Heart left ventricle (tissue), 16 donors: Measurements from ENCODE around the gene PEX10. TPM values are rescaled to one million over a fixed set of nuclear protein-coding genes. Genes with fewer than 3 reads are reported as not detected.

Experiments used
- ATAC-seq, 4 donors: fragments of 200-7000 bp; cut with Tn5 transposase; one replicate each; pipeline ENCODE4 v1.9.1; 2020 to 2022; ENCODE audit warnings: moderate library complexity in 4 of 4, mild to moderate bottlenecking in 3 of 4, moderate number of reproducible peaks in 1 of 4
- DNase-seq, 5 donors: peaks; one replicate each; pipeline ENCODE4 v3.0.0-alpha.2; 2020
- H3K27ac ChIP-seq, 12 donors: fragments of 200-600 bp; sonication (generic) in 4 of 12; one replicate each; pipeline versions ENCODE4 v1.5.0 to v1.8.0; 2016 to 2022; ENCODE audit warnings: mild to moderate bottlenecking in 2 of 12
- H3K27me3 ChIP-seq, 9 donors: fragments of 200-600 bp; sonication (generic) in 2 of 9; one replicate each; pipeline versions ENCODE4 v1.5.1 to v1.8.0; 2016 to 2022; ENCODE audit warnings: mild to moderate bottlenecking in 3 of 9
- H3K36me3 ChIP-seq, 9 donors: fragments of 200-600 bp; sonication (generic) in 2 of 9; one replicate each; pipeline versions ENCODE4 v1.5.0 to v1.8.0; 2018 to 2022; ENCODE audit warnings: mild to moderate bottlenecking in 2 of 9
- H3K4me1 ChIP-seq, 12 donors: fragments of 200-600 bp; sonication (generic) in 4 of 12; one replicate each; pipeline versions ENCODE4 v1.5.0 to v1.8.0; 2016 to 2022; ENCODE audit warnings: mild to moderate bottlenecking in 3 of 12
- H3K4me3 ChIP-seq, 12 donors: fragments of 200-600 bp; sonication (generic) in 4 of 12; one replicate each; pipeline versions ENCODE4 v1.5.0 to v1.8.0; 2017 to 2022; ENCODE audit warnings: mild to moderate bottlenecking in 9 of 12, moderate library complexity in 4 of 12
- H3K9me3 ChIP-seq, 12 donors: fragments of 200-600 bp; sonication (generic) in 4 of 12; one replicate each; pipeline versions ENCODE4 v1.5.0 to v1.8.0; 2016 to 2022; ENCODE audit warnings: mild to moderate bottlenecking in 1 of 12
- CTCF ChIP-seq, 12 donors: fragments of 200-600 bp; sonication (generic) in 4 of 12; IDR thresholded peaks; one replicate each; pipeline versions ENCODE4 v1.5.0 to v1.8.0; 2018 to 2022; ENCODE audit warnings: antibody characterized with exemption in 12 of 12, mild to moderate bottlenecking in 5 of 12
- POLR2A ChIP-seq, 2 donors: fragments of 450-650 bp; IDR thresholded peaks; one replicate each; pipeline ENCODE4 v1.6.1; 2017; ENCODE audit warnings: antibody characterized with exemption in 2 of 2, mild to moderate bottlenecking in 2 of 2, moderate library complexity in 2 of 2
- WGBS, 4 donors: extraction: QIAGEN DNeasy Blood & Tissue Kit in 2 of 4; methylation state at CpG; one replicate each; pipeline versions ENCODE4 v1.1.5 to v1.1.7; 2013 to 2018; 5-methylcytosine and 5-hydroxymethylcytosine counted together
- intact Hi-C, 10 donors: fragments of 100-400 bp; cut with DNase I; formaldehyde crosslinking; loops; one replicate each; pipeline versions ENCODE4 v1.11.1 to v1.14.2; 2022
- polyA plus RNA-seq, 2 donors: library from polyadenylated mRNA; stranded (reverse); fragments of 200-250 nt; gene quantifications; one replicate each; pipeline ENCODE4 v1.2.3, GENCODE V29; 2013
- total RNA-seq, 9 donors: library from RNA; depleted of rRNA in 2 of 9; stranded (reverse); fragments of >200 nt in 2 of 9; fragmentation: NEBNext Ultra II Directional in 3 of 9; extraction: Animal tissue kit (Norgen Biotek cat#: 25700) in 3 of 9; gene quantifications; one replicate each; pipeline versions ENCODE4 v1.1.0 to v1.2.4, GENCODE V29; 2016 to 2023
- donor health status: ischemic (EF 13 %, LVEDD 7.1; RV severe dilation, severe dysfunction).
- donor health status: healthy with polysubstance abuse.
- donor health status: DM: no; HTN: yes; CAD: no.
- donor health status: DM: no; HTN: no; CAD: no.
- donor health status: ischemic (EF 25% LVEDD 6.9; RV normal size, moderate dysfunction).
- donor health status: ischemic (EF 25% LVEDD 5.7; RV mildly dilated, moderate dysfunction).
- donor health status: healthy.
- donor health status: DM: yes; HTN: yes; CAD: no.
- donor health status: ischemic (EF 35%, LVEDD 5.7; RV mildly dilated, moderate dysfunction).
- donor health status: nonischemic (EF 11% LVEDD 7.7; RV severe dilation, severe dysfunction).
- donor health status: DM: yes; HTN: yes; CAD: no.
- donor health status: PGD.
- donor health status: ischemic (EF 29% LVEDD 5.4; RV normal size, mild dysfunction).
- donor health status: nonischemic (EF 23%, LVEDD 6.1; RV moderate dilation, normal function).

Gene PEX10
- total and polyA plus RNA-seq, 11 donors: 14.7 to 26.5 (median 18.6) TPM

- intact Hi-C loops: no loop called here
- no peak for TF ChIP-seq POLR2A (IDR thresholded peaks at IDR 0.05)
- TF ChIP-seq CTCF (IDR thresholded peaks at IDR 0.05): no peak
- no peak for ATAC-seq
These were observed 32.9 kb upstream of the PEX10 start for GRCh38 chr1:2445162-2445822.

GRCh38 chr1:2444138-2444591, 31.8 kb upstream of the PEX10 start:
- Histone ChIP-seq H3K9me3 (no peaks in the 10 kb centered on the region), H3K36me3 (no peaks in the 10 kb centered on the region), H3K27me3 (peaks cover 34 to 73% (median 43%) of the 10 kb centered on the region in 9 donors), H3K27ac (no peak overlapping the region), H3K4me1 (peaks cover 0 to 10% (median 0%) of the 10 kb centered on the region in 12 donors), H3K4me3 (no peak overlapping the region)
- no peak for TF ChIP-seq CTCF (IDR thresholded peaks at IDR 0.05)
- TF ChIP-seq POLR2A (IDR thresholded peaks at IDR 0.05): no peak
- no peak for DNase-seq
- WGBS, 4 donors: 33 to 69% (median 40%) methylated on average over 8 to 27 of the region's 27 CpGs
- no peak for ATAC-seq
- intact Hi-C loops: no loop called here

More at GRCh38 chr1:2445162-2445822, 32.9 kb upstream of the PEX10 start:
- DNase-seq: no peak
- peaks cover 0 to 10% (median 0%) of the 10 kb centered on the region in 12 donors for H3K4me1 ChIP-seq
- H3K27me3 ChIP-seq: peaks cover 34 to 77% (median 43%) of the 10 kb centered on the region in 9 donors
- no peaks in the 10 kb centered on the region for H3K9me3 ChIP-seq
- no peak overlapping the region for H3K4me3 ChIP-seq
- no peaks in the 10 kb centered on the region for H3K36me3 ChIP-seq
- no peak overlapping the region for H3K27ac ChIP-seq
- 63 to 69% (median 67%) methylated on average over 13 to 16 of the region's 16 CpGs for WGBS, 4 donors

GRCh38 chr1:2443277-2444137, 31.1 kb upstream of the PEX10 start:
- Histone ChIP-seq H3K9me3 (no peaks in the 10 kb centered on the region), H3K4me3 (no peak overlapping the region), H3K4me1 (peaks cover 0 to 10% (median 0%) of the 10 kb centered on the region in 12 donors), H3K27ac (no peak overlapping the region), H3K27me3 (peaks cover 34 to 71% (median 43%) of the 10 kb centered on the region in 9 donors), H3K36me3 (no peaks in the 10 kb centered on the region)
- WGBS, 4 donors: 1 to 3% (median 2%) methylated on average over 34 to 107 of the region's 107 CpGs
- no peak for ATAC-seq
- DNase-seq: no peak
- intact Hi-C loops: no loop called here
- TF ChIP-seq POLR2A (IDR thresholded peaks at IDR 0.05): no peak
- TF ChIP-seq CTCF (IDR thresholded peaks at IDR 0.05): peak in 2 of 12 donors; percentile 17 to 20

GRCh38 chr1:2442661-2443060, 30.3 kb upstream of the PEX10 start:
- TF ChIP-seq CTCF (IDR thresholded peaks at IDR 0.05) (no peak), POLR2A (IDR thresholded peaks at IDR 0.05) (no peak)
- H3K4me3 ChIP-seq: no peak overlapping the region
- WGBS, 4 donors: 56 to 78% (median 63%) methylated on average over 3 to 6 of the region's 6 CpGs
- H3K27ac ChIP-seq: no peak overlapping the region
- DNase-seq (no peak), ATAC-seq (no peak)
- intact Hi-C loops: no loop called here
- no peaks in the 10 kb centered on the region for H3K36me3 ChIP-seq
- peaks cover 34 to 68% (median 43%) of the 10 kb centered on the region in 9 donors for H3K27me3 ChIP-seq
- peaks cover 0 to 10% (median 0%) of the 10 kb centered on the region in 12 donors for H3K4me1 ChIP-seq
- no peaks in the 10 kb centered on the region for H3K9me3 ChIP-seq
